ENCODE measurements around the gene DSEL. TPM values are rescaled to one million over a fixed set of nuclear protein-coding genes. Genes with fewer than 3 reads are reported as not detected.
A peak's percentile ranks its signal among the peaks of the same experiment; 100 is the strongest.

Gene DSEL
- total and polyA plus RNA-seq, 2 of the 4 experiments (the other 2 are of a cell fraction), result 16.8 to 100 TPM

DNA sequence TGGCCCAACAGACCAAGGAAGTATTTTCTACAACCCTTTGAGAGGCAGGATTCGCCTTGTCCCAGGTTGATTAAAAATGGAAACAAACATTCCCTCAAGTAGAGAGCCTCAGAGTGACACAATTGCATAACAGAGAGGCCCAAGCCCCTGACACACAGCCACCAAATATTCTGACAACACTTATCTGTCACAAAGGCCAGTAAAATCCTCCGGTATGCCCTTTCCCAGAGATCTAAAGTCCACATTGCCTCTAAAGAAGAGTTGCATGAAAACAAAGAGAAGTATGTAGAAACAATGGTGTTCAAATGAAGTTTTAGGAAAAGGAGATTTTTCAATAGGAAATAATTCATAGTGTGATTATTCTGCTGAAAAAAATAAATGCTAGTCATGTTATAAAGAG lies 32.1 kb downstream of the DSEL start:
- Histone ChIP-seq H3K4me1 (ENCODE audit: control insufficient read depth, insufficient read depth, low read length) (no peaks in the 10 kb centered on the region), H2BK15ac (ENCODE audit: low read depth, low read length) (no peak overlapping the region), H4K91ac (ENCODE audit: insufficient read depth, low read depth, low read length) (no peak overlapping the region), H4K20me1 (ENCODE audit: insufficient read depth, low read length) (no peaks in the 10 kb centered on the region), H3K27me3 (ENCODE audit: control insufficient read depth, insufficient read depth, low read length) (no peaks in the 10 kb centered on the region), H3K23ac (ENCODE audit: low read depth, low read length) (no peak overlapping the region; the same call in 1 of the 2 replicates), H4K5ac (ENCODE audit: low read depth, low read length) (no peak overlapping the region), H3K4me3 (ENCODE audit: insufficient read depth, low read depth, low read length) (no peak overlapping the region), H2BK120ac (ENCODE audit: low read depth, low read length) (no peak overlapping the region), H3K14ac (replicated peaks; ENCODE audit: low read depth, low read length) (peak overlapping the region; percentile 56), H3K56ac (ENCODE audit: extremely low read depth, insufficient read depth, low read length) (no peak overlapping the region), H2BK20ac (ENCODE audit: low read depth, low read length) (no peak overlapping the region), H4K8ac (ENCODE audit: low read depth in 2 of 2, low read length in 2 of 2) (0 out of 4 replicates have a peak overlapping the region, but pooled peaks of 1 of the 2 experiments have one; percentile 10), H3K36me3 (ENCODE audit: control insufficient read depth, insufficient read depth, low read length) (no peaks in the 10 kb centered on the region), H2AK9ac (replicated peaks; ENCODE audit: low read depth, low read length, poor library complexity) (no peak overlapping the region), H3K4ac (ENCODE audit: low read depth, low read length) (no peak overlapping the region), H3K4me2 (ENCODE audit: low read depth, low read length) (no peak overlapping the region), H3K27ac (ENCODE audit: insufficient read depth, low read length) (no peak overlapping the region), H2AK5ac (ENCODE audit: low read depth, low read length) (no peak overlapping the region; the same call in 1 of the 2 replicates), H3K79me1 (ENCODE audit: low read depth in 1 of 2, low read length in 2 of 2) (peaks cover 4 to 5% of the 10 kb centered on the region in 2 experiments; a peak in 3 of 4 replicates), H3K9me3 (ENCODE audit: control insufficient read depth, insufficient read depth, low read length) (no peaks in the 10 kb centered on the region), H2BK5ac (ENCODE audit: low read depth, low read length, poor library complexity, severe bottlenecking) (no peak overlapping the region), H3K18ac (ENCODE audit: low read depth, low read length) (no peak overlapping the region), H2AFZ (replicated peaks; ENCODE audit: low read length, poor library complexity) (no peak overlapping the region), H3K9me1 (ENCODE audit: insufficient read depth, low read length) (peaks cover 5% of the 10 kb centered on the region; the same call in 1 of the 2 replicates), H3K9ac (ENCODE audit: low read depth, low read length) (no peak overlapping the region)
- BruUV-seq (replicated peaks), result no TSS peak
- DNase-seq (no peak), ATAC-seq (ENCODE audit: low read depth) (no peak)
- intact Hi-C loops (cut with micrococcal nuclease), result no loop called here
- no CpG with 5 or more reads among the region's 2 CpGs for WGBS, 2 experiments (ENCODE audit: extremely low coverage in 2 of 2, insufficient read length in 1 of 2)
- dilution Hi-C loops (cut with HindIII; ENCODE audit: low sequenced_read_pairs, unreplicated experiment), result no loop called here
- in situ Hi-C loops (cut with MboI; ENCODE audit: low sequenced_read_pairs), result no loop called here
- CTCF ChIA-PET, result no interaction called here
- TF ChIP-seq POLR2A (IDR thresholded peaks at IDR 0.05; ENCODE audit: low read depth, low read length) (no peak), NFE2L2 (IDR thresholded peaks at IDR 0.05; ENCODE audit: low read depth, low read length) (no peak), SMC3 (IDR thresholded peaks at IDR 0.05; ENCODE audit: low read depth, low read length) (no peak), CEBPB (IDR thresholded peaks at IDR 0.05; ENCODE audit: low read depth, low read length) (no peak), MAZ (IDR thresholded peaks at IDR 0.05; ENCODE audit: borderline replicate concordance, low read depth, low read length) (no peak), MXI1 (IDR thresholded peaks at IDR 0.05; ENCODE audit: borderline replicate concordance, low read depth, low read length) (no peak), CHD1 (IDR thresholded peaks at IDR 0.05; ENCODE audit: low read depth, low read length) (no peak), FOS (IDR thresholded peaks at IDR 0.05; ENCODE audit: low read depth, low read length) (no peak), MAFK (IDR thresholded peaks at IDR 0.05; ENCODE audit: low read depth, low read length) (no peak), RCOR1 (IDR thresholded peaks at IDR 0.05; ENCODE audit: insufficient replicate concordance, low read length) (no peak), BHLHE40 (IDR thresholded peaks at IDR 0.05; ENCODE audit: low read depth, low read length) (no peak), RAD21 (IDR thresholded peaks at IDR 0.05; ENCODE audit: low read length) (no peak), RFX5 (IDR thresholded peaks at IDR 0.05; ENCODE audit: low read depth, low read length) (no peak)
- TF ChIP-seq, protein P1, sequence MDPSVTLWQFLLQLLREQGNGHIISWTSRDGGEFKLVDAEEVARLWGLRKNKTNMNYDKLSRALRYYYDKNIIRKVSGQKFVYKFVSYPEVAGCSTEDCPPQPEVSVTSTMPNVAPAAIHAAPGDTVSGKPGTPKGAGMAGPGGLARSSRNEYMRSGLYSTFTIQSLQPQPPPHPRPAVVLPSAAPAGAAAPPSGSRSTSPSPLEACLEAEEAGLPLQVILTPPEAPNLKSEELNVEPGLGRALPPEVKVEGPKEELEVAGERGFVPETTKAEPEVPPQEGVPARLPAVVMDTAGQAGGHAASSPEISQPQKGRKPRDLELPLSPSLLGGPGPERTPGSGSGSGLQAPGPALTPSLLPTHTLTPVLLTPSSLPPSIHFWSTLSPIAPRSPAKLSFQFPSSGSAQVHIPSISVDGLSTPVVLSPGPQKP (IDR thresholded peaks at IDR 0.05; ENCODE audit: borderline replicate concordance, low read depth, low read length), result no peak
- TF ChIP-seq, protein P2, sequence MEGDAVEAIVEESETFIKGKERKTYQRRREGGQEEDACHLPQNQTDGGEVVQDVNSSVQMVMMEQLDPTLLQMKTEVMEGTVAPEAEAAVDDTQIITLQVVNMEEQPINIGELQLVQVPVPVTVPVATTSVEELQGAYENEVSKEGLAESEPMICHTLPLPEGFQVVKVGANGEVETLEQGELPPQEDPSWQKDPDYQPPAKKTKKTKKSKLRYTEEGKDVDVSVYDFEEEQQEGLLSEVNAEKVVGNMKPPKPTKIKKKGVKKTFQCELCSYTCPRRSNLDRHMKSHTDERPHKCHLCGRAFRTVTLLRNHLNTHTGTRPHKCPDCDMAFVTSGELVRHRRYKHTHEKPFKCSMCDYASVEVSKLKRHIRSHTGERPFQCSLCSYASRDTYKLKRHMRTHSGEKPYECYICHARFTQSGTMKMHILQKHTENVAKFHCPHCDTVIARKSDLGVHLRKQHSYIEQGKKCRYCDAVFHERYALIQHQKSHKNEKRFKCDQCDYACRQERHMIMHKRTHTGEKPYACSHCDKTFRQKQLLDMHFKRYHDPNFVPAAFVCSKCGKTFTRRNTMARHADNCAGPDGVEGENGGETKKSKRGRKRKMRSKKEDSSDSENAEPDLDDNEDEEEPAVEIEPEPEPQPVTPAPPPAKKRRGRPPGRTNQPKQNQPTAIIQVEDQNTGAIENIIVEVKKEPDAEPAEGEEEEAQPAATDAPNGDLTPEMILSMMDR (conservative IDR thresholded peaks at IDR 0.05; ENCODE audit: low read depth, low read length), result no peak
- TF ChIP-seq, protein P3, sequence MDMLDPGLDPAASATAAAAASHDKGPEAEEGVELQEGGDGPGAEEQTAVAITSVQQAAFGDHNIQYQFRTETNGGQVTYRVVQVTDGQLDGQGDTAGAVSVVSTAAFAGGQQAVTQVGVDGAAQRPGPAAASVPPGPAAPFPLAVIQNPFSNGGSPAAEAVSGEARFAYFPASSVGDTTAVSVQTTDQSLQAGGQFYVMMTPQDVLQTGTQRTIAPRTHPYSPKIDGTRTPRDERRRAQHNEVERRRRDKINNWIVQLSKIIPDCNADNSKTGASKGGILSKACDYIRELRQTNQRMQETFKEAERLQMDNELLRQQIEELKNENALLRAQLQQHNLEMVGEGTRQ (IDR thresholded peaks at IDR 0.05; ENCODE audit: low read depth, low read length), result no peak
- POLR2A ChIA-PET (ENCODE audit: unreplicated experiment), result no interaction called here

Measured in IMR-90 (cell line).